Measurements from ENCODE around the gene VIPR2. TPM values are rescaled to one million over a fixed set of nuclear protein-coding genes. Genes with fewer than 3 reads are reported as not detected.
A peak's percentile ranks its signal among the peaks of the same experiment; 100 is the strongest.

Gene VIPR2
- total RNA-seq, 1 donor: not detected

DNA sequence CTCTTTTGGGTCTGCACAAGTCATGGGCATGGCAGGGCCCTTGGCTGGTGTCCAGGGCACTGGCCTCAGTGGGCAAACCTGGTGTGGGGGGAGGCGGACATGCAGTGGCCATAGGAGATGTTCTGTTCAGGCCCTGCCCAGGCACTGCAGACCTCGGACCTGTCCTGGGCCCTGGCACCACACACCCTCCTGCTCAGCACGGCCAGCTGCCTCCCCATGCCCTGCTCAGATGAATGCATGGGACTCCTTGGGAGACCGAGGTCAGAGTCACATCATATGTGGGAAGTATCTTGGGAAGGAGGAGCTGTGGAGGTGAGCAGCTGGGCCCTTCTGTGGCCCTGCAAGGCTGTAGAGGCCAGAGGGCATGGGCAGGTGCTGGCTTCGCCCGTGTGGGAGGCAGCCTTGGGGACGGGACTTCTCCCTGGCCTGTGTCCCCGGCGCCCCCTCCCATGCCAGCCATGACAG, 130.8 kb downstream of the VIPR2 start:
- TF ChIP-seq, protein P1, sequence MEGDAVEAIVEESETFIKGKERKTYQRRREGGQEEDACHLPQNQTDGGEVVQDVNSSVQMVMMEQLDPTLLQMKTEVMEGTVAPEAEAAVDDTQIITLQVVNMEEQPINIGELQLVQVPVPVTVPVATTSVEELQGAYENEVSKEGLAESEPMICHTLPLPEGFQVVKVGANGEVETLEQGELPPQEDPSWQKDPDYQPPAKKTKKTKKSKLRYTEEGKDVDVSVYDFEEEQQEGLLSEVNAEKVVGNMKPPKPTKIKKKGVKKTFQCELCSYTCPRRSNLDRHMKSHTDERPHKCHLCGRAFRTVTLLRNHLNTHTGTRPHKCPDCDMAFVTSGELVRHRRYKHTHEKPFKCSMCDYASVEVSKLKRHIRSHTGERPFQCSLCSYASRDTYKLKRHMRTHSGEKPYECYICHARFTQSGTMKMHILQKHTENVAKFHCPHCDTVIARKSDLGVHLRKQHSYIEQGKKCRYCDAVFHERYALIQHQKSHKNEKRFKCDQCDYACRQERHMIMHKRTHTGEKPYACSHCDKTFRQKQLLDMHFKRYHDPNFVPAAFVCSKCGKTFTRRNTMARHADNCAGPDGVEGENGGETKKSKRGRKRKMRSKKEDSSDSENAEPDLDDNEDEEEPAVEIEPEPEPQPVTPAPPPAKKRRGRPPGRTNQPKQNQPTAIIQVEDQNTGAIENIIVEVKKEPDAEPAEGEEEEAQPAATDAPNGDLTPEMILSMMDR (IDR thresholded peaks at IDR 0.05; ENCODE audit: insufficient read depth, low read depth, low read length): no peak
- no peak overlapping the region for H3K4me3 ChIP-seq (ENCODE audit: low read depth, low read length)
- no peak for DNase-seq (ENCODE audit: low read depth)

GRCh38 chr7:159013181-159013690, 131.4 kb downstream of the VIPR2 start:
- TF ChIP-seq, protein P1 (IDR thresholded peaks at IDR 0.05; ENCODE audit: insufficient read depth, low read depth, low read length): no peak
- no peak for DNase-seq (ENCODE audit: low read depth)
- H3K4me3 ChIP-seq (ENCODE audit: low read depth, low read length): no peak overlapping the region

- no peak overlapping the region for H3K4me3 ChIP-seq (ENCODE audit: low read depth, low read length)
- TF ChIP-seq, protein P1 (IDR thresholded peaks at IDR 0.05; ENCODE audit: insufficient read depth, low read depth, low read length): no peak
- peak; percentile 60 for DNase-seq (ENCODE audit: low read depth)
These were observed 132.2 kb downstream of the VIPR2 start for GRCh38 chr7:159012353-159013069.

GRCh38 chr7:159011722-159012022, 133.0 kb downstream of the VIPR2 start:
- DNase-seq (ENCODE audit: low read depth): no peak
- TF ChIP-seq, protein P1 (IDR thresholded peaks at IDR 0.05; ENCODE audit: insufficient read depth, low read depth, low read length): no peak
- H3K4me3 ChIP-seq (ENCODE audit: low read depth, low read length): no peak overlapping the region

DNA sequence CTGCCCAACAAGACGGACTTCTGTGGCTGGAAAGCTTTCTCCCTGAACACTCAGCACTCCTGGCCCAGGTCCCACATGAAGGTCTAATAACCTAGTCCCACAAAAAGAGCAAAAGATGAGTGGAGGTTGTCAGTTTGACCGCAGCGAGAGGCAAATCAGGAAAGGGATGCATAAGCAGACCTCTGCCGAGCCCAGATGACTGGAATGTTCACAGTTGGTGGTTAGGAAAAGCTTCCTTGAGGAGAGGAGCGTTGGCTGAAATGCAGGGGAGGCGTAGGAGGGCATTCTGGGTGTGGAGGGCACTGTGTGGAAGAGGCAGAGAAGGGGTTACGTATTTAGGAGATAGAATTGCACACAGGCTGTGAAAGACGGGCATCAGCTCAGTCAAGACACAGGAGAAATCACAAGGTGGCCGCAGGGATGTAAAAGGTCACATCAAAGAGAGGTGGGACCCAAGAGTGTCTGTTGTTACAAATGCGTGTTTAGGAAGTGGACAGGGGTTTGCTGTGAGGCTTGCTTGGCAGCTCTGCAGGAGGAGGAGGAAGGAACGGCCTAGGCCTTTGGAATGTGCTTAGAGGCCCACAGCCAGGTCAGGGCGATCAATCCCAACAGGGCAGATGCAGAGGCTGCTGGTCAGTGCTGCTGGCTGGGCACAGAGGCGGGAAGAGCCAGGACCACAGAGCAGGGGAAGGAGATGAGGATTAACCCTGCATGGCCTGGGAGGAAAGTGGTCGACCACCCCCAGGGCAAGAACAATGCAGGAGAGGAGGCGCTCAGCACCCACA, 133.5 kb downstream of the VIPR2 start:
- H3K4me3 ChIP-seq (ENCODE audit: low read depth, low read length): no peak overlapping the region
- DNase-seq (ENCODE audit: low read depth): no peak
- TF ChIP-seq, protein P1 (IDR thresholded peaks at IDR 0.05; ENCODE audit: insufficient read depth, low read depth, low read length): no peak

DNA sequence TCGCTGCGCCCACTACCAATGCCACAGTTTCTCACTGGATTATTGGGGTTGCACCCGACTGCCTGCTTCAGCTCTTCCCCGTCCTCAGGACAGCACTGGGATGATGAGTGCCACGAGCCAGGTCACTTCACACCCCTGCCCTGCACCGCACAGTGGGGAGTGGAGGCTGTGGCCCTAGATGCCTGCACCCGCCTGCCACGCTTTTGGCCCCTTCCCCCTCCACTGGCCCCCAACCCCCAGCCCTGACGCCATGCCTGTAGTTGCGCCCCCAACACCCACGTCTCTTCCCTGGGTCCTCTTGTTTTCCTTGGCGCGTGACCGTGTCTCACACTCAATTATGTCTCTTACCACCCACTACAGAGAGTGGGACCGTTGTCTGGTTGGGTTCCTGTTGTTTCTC, 134.3 kb downstream of the VIPR2 start:
- TF ChIP-seq, protein P1 (IDR thresholded peaks at IDR 0.05; ENCODE audit: insufficient read depth, low read depth, low read length): no peak
- no peak for DNase-seq (ENCODE audit: low read depth)
- H3K4me3 ChIP-seq (ENCODE audit: low read depth, low read length): no peak overlapping the region

Data from fibroblast of villous mesenchyme (primary cell).